ENCODE measurements around the gene SLC6A3. TPM values are rescaled to one million over a fixed set of nuclear protein-coding genes. Genes with fewer than 3 reads are reported as not detected.

Gene SLC6A3
- total RNA-seq, 1 experiment from 2014 or later = 0.05 TPM

GRCh38 chr5:1481266-1481958 is 36.2 kb upstream of the SLC6A3 start:
- no peak for ATAC-seq
- DNase-seq (ENCODE audit: low read depth, low spot score) = no peak
- H3K4me3 ChIP-seq (ENCODE audit: low read depth in 2 of 2, low read length in 2 of 2) = no peak overlapping the region
- intact Hi-C loops (cut with micrococcal nuclease; ENCODE audit: unreplicated experiment) = no loop called here
- H3K36me3 ChIP-seq (ENCODE audit: control insufficient read depth, insufficient read depth, low read length) = no peaks in the 10 kb centered on the region
- CTCF ChIA-PET = no interaction called here
- in situ Hi-C loops (cut with HindIII; ENCODE audit: low pct_unique_long_range_greater_than_20kb, low sequenced_read_pairs) = no loop called here
- H3K9me3 ChIP-seq (ENCODE audit: control insufficient read depth, insufficient read depth, low read depth, low read length) = no peaks in the 10 kb centered on the region
- H3K4me1 ChIP-seq (ENCODE audit: control insufficient read depth, insufficient read depth, low read length) = no peaks in the 10 kb centered on the region
- POLR2A ChIA-PET = no interaction called here
- no peak overlapping the region for H3K27ac ChIP-seq (ENCODE audit: low read length)
- no peaks in the 10 kb centered on the region for H3K27me3 ChIP-seq (ENCODE audit: control insufficient read depth, insufficient read depth, low read length)
- BruUV-seq (replicated peaks) = no TSS peak
- TF ChIP-seq REST (IDR thresholded peaks at IDR 0.05; ENCODE audit: insufficient read depth in 1 of 2, low read depth in 2 of 2, low read length in 1 of 2) = no peak
- no peak for TF ChIP-seq POLR2AphosphoS5 (IDR thresholded peaks at IDR 0.05; ENCODE audit: low read depth, low read length)
- TF ChIP-seq CTCF (IDR thresholded peaks at IDR 0.05) = no peak
- TF ChIP-seq SIN3A (IDR thresholded peaks at IDR 0.05; ENCODE audit: borderline replicate concordance, insufficient read depth, low read depth, low read length) = no peak
- no peak for TF ChIP-seq TCF7L2 (IDR thresholded peaks at IDR 0.05; ENCODE audit: low read depth, low read length)

- no peak overlapping the region for H3K27ac ChIP-seq (ENCODE audit: low read length)
- no peaks in the 10 kb centered on the region for H3K9me3 ChIP-seq (ENCODE audit: control insufficient read depth, insufficient read depth, low read depth, low read length)
- no TSS peak for BruUV-seq (replicated peaks)
- H3K36me3 ChIP-seq (ENCODE audit: control insufficient read depth, insufficient read depth, low read length) = no peaks in the 10 kb centered on the region
- H3K27me3 ChIP-seq (ENCODE audit: control insufficient read depth, insufficient read depth, low read length) = no peaks in the 10 kb centered on the region
- no peak overlapping the region for H3K4me3 ChIP-seq (ENCODE audit: low read depth in 2 of 2, low read length in 2 of 2)
- TF ChIP-seq TCF7L2 (IDR thresholded peaks at IDR 0.05; ENCODE audit: low read depth, low read length) = no peak
- TF ChIP-seq SIN3A (IDR thresholded peaks at IDR 0.05; ENCODE audit: borderline replicate concordance, insufficient read depth, low read depth, low read length) = no peak
- TF ChIP-seq CTCF (IDR thresholded peaks at IDR 0.05) = no peak
- no peak for TF ChIP-seq REST (IDR thresholded peaks at IDR 0.05; ENCODE audit: insufficient read depth in 1 of 2, low read depth in 2 of 2, low read length in 1 of 2)
- TF ChIP-seq POLR2AphosphoS5 (IDR thresholded peaks at IDR 0.05; ENCODE audit: low read depth, low read length) = no peak
- no peaks in the 10 kb centered on the region for H3K4me1 ChIP-seq (ENCODE audit: control insufficient read depth, insufficient read depth, low read length)
- CTCF ChIA-PET = interaction anchor here (0.6 to 1.0 kb wide), 4 partner anchors 10 to 165 kb away, joined by 4 to 18 read pairs (median 10); no protein-coding TSS in a partner anchor
- POLR2A ChIA-PET = interaction anchor here (0.6 kb wide), 1 partner anchor 286 kb away, joined by 4 read pairs; no protein-coding TSS in a partner anchor
- ATAC-seq (no peak), DNase-seq (ENCODE audit: low read depth, low spot score) (no peak)
- in situ Hi-C loops (cut with HindIII; ENCODE audit: low pct_unique_long_range_greater_than_20kb, low sequenced_read_pairs) (no loop called here), intact Hi-C loops (cut with micrococcal nuclease; ENCODE audit: unreplicated experiment) (no loop called here)
Measured at GRCh38 chr5:1480806-1481205, 35.6 kb upstream of the SLC6A3 start.

All from Panc1 (cell line).